Endometrium (tissue), 2 donors: ENCODE measurements around the gene GABRR1.
"Not testable (repeated sequence)": the region's sequence is repeated elsewhere in the genome, so short reads cannot be mapped to it uniquely, and the experiment has no call there.

ENCODE experiments used
- FAIRE-seq: peaks from 2 replicates; lab custom pipeline; 2012; peaks lifted over from hg19 to GRCh38; lab: Jason Lieb, UNC
- donor health status: control.
- donor health status: control.

The GABRR1 gene

DNA sequence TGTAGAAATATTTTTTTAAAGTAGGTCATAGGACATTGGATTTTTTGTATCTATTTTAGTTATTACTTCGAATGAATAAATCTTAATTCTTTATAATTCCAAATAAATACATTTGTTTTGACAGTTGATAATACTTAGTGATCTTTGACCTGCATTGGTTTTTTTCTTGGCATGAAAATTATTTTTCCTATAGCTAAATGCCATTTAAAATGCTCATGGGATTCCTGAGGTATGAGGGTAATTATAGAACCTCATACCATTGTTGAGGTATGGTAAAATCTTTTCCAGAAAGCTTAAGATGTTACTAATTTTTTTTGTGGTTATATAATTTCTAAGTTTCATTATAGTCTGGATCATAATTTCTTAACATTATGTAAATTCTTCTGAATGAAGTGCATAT is 63.0 kb downstream of the GABRR1 start:
- peak; percentile 33 for FAIRE-seq

DNA sequence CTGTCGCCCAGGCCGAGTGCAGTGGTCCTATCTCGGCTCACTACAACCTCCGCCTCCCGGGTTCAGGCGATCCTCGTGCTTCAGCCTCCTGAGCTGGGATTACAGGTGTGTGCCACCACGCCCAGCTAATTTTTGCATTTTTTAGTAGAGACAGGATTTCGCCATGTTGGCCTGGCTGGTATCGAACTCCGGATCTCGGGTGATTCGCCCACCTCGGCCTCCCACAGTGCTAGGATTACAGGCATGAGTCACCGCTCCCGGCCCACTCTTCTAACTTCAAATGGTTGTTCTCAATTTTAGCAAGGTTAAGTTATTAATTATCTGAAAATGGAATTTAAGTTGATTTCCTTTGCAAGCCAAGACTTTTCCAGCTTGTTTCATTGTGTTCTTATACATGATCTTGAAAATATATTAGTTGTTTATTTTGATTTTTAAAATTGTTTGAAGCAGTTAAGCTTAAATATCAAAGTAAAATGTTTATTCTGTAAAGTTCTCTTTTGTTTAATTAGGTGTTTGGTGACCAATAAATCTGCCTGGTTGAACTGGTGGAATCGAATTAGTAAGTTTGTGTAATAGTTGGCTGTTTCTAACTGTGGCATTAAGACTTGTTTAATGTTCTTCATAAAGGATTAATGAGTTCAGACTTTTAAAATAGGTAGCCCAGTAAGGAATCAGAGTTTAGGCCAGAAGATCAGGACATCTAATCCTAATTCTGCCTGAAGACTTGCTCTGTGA is 69.0 kb downstream of the GABRR1 start:
- FAIRE-seq, result peak; percentile 33

DNA sequence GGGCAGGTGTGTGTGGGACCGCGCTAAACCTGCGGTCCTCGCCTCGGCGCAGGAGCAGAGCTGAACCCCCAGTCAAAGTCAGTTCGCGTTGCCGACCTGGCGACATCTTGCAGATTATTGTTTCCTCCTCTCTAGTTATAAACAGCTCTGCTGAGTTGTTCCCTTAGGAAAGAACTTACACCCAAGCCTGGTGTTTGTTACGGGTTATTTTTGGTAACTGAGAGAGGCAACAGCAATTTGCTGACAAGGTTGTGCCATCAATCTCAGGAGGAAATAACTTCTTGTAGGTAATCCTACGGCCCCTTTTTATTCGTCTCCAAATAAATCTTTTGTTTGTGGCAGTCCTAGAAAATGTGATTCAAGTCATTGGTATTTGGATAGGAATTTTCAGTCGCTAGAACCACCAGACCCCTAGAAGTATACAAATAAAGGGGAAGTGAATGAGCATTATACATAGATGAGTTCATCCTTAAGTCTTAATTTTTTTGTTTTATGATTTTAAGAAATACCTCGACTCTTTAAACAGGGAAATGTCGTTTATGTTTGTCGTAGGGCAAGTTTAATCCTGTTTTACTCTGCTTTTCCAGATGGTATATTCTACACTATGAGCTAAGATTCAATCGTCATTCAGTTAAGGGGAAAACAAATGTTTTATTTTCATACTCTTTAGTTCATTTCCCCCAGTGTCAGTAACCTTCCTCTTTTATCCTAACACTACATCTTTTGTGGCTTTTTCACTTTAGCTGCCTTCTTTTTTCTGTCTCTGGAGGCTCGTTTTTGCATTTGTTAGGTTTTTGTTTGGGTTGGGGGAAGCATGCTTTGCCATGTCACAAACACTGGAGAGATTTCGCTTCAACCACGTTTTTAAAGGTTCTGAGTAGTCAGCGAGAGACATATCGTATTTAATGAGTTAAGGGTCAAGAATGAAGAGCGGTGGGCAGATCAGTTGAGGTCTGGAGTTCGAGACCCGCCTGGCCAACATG is 70.1 kb downstream of the GABRR1 start:
- FAIRE-seq, result no peak

DNA sequence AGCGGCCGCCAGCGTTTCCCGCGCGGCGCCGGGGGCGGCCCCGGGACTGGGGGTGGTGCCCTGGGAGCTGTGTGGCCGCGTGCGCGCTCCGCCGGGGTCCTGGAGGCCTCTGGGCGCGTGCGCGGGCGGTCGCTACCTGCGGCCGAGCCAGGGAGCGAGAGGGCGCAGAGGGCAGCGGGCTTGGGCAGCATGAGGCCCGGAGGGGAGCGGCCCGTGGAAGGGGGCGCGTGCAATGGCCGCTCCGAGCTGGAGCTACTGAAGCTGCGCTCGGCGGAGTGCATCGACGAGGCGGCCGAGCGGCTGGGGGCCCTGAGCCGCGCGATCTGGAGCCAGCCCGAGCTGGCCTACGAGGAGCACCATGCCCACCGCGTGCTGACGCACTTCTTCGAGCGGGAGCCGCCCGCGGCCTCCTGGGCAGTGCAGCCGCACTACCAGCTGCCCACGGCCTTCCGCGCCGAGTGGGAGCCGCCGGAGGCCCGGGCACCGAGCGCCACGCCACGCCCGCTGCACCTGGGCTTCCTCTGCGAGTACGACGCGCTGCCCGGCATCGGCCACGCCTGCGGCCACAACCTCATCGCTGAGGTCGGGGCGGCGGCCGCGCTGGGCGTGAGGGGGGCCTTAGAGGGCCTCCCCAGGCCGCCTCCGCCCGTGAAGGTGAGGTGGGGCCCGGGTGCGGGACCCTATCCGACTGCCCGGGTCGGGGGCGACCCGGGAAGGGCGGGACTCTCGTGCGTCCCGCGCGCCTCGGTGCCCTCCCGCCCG is 71.0 kb downstream of the GABRR1 start, which contains the start of gene PM20D2:
PM20D2 (plus strand) TSS at position 100 of the 762 bp plus-strand sequence; CDS start at position 190, 90 bp downstream.
- FAIRE-seq, result no peak

DNA sequence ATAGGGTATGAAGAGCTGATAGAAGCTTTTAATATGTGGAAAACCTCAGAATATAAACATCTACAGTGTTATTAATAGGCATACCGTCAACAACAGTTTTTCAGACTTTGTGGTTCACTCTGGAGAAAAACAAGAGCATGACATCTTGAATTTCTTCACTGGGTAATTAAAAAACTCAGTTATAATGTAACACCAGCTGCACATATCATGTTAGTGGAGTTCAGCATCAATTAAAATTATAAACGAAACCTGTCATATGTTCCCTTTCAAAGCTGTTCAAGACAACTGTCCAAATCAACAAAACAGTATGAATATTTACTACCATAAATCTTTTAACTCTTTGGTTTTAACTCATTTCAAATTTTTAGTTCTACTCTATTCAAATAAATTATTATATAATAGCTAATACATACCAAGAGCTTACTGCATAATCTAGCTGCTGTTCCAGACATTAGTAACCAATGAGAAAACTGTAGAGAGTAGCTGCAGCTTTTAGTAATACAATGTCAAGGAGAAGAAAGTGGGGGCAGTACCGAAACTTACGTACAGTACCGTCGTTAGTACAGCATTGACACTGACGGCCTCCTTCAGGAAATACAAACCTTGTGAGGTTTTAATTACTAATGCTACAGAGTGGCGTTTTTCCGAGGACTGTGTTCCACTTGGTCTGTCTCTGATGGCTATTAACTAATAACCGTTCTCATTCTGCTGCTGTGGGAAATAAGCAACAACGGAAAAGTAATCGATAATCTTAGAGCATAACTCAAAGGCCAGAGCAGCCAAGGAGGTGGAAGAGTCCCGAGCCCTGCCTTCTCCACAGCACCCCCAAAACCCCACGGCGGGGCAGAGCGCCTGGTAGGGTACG is 71.8 kb downstream of the GABRR1 start:
- no peak for FAIRE-seq

DNA sequence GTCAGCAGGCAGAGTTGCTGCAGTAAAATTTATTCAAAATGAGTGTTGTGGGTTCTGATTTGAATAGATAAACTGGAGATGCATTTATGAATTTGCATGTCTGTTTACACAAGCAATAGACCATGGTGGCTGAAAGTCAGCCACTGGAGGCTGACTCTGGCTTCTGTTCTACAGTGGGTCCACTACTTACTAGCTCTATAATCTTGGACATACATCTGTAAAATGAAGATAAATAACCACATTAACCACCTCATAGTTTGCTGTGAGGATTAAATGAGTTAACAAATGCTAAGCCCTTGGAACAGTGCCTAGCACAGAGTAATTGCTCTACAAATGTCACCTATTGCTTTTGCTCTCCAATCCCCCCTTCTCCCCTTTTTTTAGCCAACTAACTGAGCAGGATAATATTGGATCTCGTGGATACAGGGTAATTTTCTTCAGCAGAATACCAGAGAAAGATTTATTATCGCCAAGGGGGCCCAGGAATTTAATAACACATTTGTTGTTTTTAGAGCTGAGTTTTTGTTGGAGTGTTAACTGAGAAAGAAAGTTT is 72.7 kb downstream of the GABRR1 start:
- FAIRE-seq, result no peak

DNA sequence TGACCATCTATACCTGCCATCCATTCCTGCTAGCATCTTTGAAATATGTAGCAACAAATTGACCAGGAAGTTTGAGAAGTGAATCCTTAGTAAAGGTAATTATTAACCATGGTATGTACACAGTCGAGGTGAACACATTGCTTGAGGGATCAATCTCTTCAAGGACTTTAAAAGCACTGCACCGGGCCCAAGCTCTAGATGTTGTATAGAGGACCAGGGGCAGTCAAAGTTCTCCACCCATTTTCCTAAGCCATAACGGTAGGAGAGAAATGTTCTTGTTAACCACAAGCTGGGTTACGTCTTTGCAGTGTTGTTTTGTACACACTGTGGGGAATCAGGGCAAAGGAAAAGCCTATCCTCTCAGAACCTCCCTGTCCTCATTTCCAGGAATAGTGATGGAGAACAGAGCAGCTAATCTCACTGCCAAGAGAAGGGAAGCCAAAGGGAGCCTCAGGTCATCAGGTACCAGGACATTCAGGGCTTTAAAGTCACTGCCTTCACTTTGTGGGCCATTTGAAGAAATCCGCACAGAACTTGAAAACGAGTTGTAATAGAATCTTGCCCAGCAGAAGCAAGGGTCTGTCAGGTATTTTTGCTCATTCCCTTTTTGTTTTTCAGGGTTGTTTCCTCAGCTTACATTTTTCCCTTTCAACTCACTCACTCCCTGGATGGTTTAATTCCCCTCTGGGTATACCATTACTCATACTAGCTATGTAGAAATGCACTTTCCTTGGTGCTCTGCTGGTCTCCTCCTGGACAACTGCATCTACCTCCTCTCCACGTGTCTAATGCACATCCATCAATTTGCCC is 76.6 kb downstream of the GABRR1 start:
- FAIRE-seq, result no peak

DNA sequence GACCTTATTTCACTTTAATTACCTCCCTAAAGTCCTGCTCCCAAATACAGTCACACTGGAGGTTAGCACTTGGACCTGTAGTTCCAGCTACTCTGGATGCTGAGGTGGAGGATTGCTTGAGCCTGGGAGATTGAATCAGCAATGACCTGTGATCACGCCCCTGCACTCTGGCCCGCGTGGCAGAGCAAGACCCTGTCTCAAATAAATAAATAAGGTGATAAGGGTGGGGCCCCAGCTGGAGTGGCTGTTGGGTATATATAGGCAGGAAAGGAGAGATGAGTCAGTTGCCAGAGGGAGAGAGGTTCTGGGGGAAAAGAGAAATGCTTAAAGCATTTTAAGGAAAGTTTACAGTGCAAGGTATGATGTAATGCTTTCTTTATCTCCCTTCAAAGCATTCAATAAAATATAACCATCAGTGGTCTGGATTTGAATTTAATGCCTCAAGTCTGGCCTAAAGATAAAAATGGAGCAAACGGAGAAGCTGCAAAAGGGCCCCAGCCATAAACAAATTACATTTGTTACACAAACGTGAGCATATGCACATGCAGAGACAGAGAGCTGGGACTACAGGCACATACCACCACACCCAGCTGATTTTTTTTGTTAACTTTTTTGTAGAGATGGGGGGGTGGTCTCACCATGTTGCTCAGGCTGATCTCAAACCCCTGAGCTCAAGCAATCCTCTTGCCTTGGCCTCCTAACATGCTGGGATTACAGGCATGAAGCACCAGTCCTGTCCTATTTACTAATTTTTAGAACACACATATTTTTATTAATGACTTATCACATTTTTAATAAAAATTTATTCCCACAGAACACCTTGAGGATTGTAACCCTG is 77.4 kb downstream of the GABRR1 start:
- FAIRE-seq, result no peak

DNA sequence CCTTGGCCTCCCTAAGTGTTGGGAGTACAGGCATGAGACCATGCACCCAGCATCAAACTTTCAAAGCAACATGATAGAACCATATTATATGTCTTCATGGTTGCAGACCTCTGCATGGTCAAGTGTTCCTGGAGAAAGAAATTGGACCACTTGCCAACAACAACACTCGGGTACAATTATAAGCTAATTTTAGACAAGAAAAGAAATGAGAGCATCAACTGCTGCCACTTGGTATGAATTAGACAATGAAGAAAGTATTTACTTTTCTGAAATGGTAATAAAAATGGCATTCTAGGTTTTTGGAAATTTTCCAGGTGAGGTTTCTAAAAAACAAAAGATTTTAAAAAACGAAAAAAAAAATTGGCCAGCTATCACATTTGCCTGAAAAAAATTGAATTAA is 79.0 kb downstream of the GABRR1 start:
- no peak for FAIRE-seq

DNA sequence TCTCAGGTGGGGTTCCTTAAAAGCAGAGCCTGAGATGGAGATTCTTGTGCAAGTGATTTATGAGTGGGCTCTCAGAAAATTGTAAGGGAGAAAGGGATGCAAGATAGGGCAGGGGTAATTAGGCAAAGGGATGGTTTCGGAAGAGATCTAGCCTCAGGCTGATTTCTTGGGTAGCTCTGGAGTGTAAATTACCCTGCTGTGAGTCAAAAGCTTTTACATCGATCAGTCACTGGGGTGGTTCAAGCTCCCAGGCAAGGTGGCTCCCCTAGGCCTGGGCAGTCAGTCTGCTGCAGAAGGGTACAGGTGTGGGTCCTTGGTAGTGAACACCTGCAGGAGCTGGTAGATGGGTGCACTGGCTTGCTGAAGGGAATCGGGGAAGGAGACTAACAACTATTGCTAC is 82.4 kb downstream of the GABRR1 start:
- no peak for FAIRE-seq

DNA sequence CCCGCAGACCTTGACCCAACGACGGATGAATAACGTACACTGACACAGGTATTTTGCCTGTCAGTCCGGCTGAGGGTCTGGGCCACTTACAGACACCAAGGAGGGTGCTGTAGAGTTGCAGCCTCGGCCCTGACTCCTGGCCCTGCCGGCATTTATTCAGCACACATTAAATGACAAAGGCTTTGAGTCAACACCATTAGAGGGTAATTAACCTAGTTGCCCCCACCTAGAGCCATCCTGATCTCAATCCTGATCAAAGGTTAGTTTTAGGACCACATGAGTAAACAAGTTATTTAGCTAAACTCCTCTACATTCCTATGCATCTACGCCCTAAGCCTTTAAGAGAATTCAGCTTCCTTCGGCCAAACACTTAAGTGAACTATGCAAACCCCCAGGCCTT is 83.2 kb downstream of the GABRR1 start:
- no peak for FAIRE-seq

DNA sequence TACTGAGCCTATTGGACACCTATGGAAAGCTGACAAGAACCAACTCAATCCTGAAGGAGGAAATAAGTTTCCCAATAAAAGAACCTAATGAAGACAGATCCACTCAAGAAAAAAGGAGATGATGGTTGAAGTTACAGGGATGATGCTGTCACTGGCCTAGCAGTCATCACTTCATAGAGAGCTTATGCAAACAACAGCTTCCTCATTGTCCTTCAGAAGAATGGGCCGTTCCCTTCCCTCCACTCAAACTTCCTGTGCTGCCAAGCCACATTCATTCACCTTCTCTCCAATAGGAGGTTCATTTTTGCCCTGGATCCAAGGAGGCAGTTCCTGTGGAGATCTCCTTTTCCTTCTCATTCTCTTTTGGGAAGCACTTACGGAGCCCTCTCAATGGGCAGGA is 85.1 kb downstream of the GABRR1 start:
- FAIRE-seq, result no peak

DNA sequence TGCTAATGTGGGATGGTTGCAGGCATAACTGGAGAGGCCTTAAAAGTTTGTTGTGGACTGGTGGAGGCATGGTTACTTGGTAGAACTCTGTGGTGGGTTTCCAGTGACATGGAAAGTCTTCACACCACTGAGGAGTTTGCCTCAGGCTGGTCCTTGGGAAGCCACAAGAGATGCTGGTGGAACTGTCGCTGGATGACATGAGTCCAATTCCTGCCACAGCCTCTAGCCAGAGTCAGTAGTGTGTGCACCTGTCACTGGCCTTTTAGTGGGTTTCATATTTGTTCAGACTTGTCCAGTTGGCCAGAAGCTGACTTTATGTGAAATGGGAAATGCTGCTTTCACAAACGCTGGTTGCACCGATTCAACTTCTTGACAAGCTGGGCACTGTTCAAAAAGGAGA is 85.6 kb downstream of the GABRR1 start:
- no peak for FAIRE-seq

DNA sequence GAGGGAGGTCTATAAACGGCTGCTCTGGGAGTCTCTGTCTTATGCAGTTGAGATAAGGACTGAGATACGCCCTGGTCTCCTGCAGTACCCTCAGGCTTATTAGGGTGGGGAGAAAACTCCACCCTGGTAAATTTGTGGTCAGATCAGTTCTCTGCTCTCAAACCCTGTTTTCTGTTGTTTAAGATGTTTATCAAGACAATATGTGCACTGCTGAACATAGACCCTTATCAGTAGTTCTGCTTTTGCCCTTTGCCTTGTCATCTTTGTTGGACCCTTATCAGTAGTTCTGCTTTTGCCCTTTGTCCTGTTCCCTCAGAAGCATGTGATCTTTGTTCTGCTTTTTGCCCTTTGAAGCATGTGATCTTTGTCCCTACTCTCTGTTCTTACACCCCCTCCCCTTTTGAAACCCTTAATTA is 88.9 kb downstream of the GABRR1 start:
- FAIRE-seq, result not testable (repeated sequence)
